HK-2 (cell line): ENCODE data around the gene PLEKHG7.
A peak's percentile ranks its signal among the peaks of the same experiment; 100 is the strongest.
"Not testable (repeated sequence)": the region's sequence is repeated elsewhere in the genome, so short reads cannot be mapped to it uniquely, and the experiment has no call there.

Experiments used
- DNase-seq: peaks from one replicate; pipeline ENCODE4 v3.0.0-alpha.2; 2018; ENCODE audit not compliant: unreplicated experiment

The PLEKHG7 gene

DNA sequence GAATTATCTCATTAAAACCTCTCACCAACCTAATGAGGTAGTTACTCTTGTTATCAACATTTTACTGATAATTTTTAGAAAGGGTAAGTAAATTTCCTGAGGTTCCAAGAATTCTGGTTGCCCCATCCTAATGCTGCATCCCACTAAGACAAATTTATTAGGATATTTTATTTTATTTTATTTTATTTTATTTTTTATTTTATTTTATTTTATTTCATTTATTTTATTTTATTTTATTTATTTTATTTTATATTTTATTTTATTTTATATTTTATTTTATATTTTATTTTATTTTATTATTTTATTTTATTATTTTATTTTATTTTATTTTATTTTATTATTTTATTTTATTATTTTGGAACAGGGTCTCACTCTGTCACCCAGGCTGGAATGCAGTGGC is 46.9 kb downstream of the PLEKHG7 start:
- not testable (repeated sequence) for DNase-seq

DNA sequence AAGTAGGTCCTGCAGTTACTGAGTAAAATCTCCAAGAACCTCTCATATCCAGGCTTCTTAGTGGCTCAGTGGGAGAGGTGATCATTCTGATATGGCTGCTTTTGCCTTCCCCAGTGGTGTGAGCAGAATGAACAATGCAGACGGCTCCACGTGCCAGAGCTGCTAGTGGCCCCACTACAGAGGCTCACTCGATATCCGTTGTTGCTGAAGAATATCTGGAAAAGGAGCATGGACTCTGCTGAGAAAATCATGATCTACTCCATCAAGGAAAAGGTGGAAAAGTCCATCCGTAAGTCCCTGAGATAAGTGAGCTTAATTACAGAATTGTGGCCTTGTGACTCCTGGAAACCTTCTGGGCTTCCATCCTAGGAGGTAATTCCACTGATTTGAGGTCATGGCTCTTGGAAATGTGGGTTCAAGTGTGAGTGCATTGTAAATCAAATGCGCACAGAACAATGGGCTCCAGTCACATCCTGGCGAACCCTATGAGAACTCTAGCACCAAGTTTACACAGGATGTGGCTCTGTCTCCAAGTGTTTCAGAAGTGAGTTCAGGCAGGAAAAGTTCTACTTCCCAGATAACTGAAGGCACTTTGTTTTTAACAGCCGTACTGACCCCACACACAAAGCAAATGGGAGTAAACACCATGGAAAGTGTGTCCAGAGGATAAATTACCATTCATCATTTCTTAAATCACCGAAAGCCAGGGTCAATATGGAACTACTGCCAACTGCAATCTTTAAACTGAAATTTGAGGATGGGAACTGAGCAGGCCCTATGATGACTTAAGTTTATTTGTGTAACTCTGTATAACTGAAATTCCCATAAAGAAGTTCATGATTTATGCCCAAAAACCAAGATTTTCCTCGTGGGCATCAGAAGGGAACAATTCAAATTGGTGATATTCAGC is 51.4 kb downstream of the PLEKHG7 start:
- no peak for DNase-seq

DNA sequence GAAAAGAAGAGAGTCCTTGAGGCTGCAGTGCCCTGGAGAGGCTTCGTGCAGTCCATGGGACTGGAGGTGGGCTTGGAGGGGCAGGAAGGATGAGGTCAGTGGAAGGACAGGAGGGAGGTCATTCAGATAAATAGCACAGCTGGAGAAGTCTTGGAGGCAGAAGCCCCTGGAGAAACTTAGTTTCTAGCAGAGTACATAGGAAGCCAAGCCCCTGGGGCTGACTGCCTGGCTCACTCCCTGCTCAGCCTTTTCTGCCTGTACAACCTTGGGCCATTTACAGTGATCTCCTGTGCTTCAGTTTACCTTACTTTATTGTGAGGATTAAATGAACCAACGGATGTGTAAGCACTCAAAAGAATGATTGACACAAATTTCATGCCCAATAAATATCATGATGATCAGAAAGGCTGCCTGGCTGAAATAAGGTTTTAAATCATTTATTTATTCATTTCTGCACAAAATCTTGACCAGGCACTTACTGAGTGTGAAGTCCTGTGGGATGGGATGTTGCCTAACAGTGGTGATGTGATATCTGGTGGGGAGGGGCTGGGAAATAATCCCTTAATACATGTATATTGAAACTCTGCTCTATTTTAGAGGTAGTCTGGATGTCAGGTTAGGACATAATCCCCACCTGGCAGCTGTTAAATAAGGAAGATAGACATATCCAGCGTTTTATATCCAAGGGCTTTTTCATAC is 54.3 kb downstream of the PLEKHG7 start:
- DNase-seq: no peak

DNA sequence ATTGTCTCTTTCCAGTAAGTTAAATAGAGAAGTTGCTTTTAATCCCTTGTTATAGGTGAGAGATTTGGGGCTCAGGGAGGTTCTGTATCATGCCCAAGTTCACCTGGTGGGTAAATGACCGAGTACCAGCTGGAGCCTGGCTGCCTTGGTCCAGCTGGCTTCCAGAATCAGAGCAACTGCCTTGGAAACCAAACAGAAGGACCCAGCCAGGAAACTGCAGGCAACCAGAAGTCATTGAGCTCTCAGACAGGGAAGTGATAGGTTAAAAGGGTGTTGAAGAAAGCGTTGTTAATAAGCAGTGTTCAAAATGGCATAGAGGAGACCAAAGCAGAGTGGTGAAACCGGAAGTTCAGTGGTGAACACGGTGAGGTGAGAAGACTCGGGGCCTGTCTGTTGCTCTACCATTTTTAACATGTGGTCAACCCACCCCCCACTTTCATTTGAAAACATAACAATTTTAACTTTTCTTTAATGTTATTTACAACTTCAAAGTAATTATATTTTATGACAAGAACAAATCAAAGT is 54.9 kb downstream of the PLEKHG7 start:
- DNase-seq: no peak

DNA sequence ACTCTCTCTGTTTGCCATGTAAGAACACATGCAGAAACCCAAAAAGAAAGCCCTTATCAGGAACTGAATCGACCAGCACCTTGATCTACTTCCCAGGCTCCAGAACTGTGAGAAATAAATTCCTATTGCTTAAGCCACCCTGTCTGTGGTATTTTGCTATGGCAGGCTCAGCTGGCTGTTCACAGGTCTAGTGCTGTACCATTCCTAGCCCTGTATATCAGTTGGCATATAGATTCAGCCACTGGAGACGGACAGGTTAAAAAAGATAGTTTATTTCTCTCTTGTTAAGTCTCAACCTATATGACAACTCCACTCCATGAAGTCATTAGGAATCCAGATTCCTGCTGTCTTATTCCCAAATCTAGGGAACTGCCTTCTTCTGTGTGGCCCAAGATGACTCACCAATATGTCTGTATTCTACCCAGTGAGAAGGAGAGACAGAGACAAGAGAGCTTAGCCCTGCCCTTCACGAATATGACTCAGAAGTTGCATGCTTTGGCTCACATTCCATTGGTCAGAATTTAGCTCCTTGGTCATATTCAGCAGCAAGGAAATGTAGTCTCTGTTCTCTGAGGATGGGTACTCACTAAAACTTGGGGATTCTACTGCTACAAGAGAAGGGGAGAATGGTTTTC is 57.0 kb downstream of the PLEKHG7 start:
- peak; percentile 42 for DNase-seq

DNA sequence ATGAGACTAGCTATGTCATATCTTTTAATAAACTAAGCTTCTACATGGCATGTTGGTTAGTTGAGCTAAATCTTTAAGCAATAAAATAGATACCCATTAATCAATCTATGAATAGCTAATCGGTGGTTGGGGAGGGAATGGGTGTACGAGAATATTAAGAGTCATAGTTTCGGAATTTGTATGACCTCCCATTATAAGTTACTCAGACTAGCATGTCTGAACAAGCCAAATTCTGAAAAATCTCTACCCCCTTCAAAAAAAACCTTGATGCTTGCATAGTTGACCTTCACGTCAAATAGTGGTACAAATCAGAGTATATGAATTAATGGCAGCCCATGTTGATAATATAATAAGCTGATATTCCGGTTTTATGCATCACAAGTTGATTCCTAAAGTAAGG is 60.0 kb downstream of the PLEKHG7 start:
- DNase-seq: no peak

DNA sequence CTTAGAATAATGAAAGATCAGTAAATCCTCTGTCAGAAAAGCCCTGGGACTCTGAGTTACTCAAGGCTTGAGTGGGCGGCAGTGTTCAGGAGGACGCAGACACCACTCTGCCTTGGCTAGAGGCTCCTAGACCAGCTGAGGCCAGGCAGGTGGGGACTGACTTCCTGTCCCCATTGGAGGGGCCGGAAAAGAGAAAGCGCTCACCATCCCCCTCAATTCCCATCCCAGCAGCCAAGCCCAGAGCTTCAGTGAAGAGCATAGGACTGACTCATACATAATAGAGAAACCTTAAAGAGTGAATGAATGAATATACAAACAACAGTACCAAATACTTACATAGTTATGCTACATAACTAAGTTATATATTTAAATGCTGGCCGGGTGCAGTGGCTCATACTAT is 62.0 kb downstream of the PLEKHG7 start:
- DNase-seq: no peak

DNA sequence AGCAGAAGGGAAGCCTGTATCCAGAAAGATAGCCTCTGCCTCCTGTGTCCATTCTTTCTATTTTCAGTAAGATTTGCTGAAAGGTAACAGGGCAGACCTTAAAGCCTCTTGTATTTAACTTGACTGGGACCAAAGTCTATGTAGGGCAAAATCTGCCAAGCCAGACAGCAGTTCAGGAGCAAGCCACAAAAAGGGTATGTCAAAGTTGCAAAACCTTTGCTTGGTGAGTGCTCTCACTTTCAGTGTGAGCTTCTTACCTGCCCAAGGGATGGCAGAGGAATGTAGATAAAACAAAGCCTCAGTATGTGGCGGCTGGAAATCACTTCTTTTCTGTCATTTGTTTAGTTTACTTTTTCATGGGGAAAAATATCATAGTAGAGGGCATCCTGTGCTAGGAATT is 63.1 kb downstream of the PLEKHG7 start:
- no peak for DNase-seq

DNA sequence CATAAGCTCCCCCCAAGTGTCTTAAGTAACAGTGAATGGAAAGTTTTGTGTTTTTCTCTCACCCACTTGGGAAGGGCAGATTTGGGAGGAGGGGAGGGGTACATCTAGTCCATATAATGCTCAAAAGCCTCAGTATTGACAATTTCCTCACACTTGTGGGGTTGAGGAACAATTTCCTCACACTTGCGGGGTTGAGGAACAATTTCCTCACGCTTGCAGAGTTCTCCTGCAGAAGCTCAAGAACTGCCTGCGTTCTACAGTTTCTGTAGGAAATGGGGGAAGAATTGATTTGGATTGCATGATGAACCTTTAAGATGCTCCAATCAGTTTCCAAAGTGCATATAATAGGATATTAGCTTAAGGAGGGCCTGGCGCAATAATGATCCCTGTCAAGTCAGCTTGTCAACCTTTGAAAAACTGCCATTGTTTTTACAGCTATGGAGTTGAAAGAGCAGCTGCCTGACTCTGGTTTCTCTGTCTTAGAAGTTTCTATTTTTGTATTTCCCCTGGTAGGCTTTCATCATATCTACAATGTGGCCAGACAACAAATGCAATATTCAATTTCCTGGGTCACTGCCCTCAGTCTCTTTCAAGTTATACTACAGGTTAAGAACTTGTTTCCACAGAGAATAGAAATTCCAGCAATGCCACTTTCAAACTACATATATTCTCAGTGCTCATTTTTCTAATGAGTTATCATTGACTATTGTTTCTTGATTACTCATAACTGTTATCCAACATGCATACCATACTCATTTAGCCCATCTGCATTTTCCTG is 66.5 kb downstream of the PLEKHG7 start:
- DNase-seq: no peak

DNA sequence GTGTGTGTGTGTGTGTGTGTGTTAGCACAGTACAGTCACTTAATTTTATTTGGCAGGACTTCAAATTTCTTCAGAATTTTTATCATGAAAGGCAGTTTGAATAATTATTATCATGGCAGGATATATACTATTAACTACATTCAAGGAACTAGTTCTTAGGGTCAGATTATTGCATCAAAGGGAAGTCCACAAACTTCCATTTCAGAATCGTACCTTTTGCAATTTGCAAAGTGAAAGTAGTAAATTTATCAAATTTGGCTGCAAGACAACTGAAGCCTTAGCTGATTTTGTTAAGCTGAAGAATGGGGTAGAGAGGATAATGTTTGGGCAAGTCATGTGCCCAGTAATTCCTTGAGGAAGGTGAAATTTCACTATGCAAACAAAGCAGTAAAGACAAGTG is 68.2 kb downstream of the PLEKHG7 start:
- no peak for DNase-seq

DNA sequence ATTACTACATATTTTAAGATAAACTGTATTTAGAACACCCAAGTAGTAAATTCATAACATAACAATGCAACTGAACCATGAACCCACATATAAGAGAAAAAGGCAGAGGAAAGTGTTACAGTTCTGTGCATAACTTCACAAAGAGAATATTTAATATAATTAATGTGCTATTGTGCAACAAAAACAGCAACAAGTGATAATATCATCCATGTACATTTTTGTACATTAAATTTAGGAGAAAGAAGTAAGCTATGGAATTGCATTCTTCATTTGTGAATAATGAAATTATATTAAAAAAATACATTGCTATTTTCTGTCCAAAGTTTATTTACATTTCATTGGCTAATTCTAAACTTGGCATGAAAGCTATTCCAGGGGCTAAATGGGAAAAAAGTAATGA is 72.6 kb downstream of the PLEKHG7 start:
- DNase-seq: no peak

DNA sequence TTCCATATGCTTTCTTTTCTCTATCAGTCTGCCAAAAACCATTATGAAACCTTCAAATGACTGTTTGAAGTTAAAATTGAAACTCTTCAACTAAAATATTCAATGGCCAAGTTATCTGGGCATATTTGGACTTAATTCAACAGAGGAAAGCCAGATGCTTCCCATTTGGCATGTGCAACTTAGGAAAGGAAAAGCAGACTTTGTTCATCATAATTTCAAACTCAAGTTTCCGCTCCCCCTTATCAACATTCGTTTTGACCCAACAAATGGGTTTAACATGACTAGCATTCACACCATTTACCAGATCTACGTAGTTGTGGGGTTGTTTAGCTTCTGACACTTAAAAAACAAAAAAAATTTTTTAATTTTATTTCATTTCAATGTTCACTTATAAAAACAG is 75.7 kb downstream of the PLEKHG7 start:
- DNase-seq: no peak

DNA sequence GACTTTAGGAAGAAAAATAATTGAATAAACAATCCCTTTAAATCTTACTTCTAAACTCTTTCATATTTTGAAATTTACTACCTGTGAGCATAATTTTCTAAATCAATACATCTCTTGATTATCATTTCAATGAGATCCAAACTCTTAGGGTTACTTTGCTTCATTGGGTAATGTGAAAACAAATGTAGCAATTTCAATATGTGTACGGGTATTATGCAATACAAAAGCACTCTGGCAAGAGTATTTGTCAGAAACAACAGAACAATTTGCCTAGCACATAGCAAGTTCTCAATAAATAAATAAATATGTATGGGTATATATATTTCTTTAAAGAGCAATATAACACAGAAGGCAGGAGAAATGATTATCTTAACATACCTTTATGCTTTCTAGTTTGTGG is 77.1 kb downstream of the PLEKHG7 start:
- DNase-seq: no peak

DNA sequence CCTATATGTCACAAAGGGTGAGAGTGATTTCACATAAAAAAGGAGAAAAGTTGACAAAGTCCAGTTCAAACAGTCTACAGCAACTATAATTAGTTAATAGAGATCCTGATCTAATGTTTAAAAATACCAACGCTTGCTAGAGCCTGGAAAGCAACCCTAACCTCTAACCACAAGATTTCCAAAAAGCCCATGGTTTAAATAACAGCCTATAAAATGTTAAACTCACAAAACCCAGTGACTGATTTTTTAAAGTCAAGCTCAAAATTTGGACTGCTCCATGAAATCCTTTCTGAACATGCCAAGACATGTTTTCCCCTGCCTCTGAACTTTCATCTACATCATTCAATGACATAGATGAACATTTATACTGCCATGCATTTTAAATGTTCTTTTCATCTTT is 81.6 kb downstream of the PLEKHG7 start:
- DNase-seq: no peak

DNA sequence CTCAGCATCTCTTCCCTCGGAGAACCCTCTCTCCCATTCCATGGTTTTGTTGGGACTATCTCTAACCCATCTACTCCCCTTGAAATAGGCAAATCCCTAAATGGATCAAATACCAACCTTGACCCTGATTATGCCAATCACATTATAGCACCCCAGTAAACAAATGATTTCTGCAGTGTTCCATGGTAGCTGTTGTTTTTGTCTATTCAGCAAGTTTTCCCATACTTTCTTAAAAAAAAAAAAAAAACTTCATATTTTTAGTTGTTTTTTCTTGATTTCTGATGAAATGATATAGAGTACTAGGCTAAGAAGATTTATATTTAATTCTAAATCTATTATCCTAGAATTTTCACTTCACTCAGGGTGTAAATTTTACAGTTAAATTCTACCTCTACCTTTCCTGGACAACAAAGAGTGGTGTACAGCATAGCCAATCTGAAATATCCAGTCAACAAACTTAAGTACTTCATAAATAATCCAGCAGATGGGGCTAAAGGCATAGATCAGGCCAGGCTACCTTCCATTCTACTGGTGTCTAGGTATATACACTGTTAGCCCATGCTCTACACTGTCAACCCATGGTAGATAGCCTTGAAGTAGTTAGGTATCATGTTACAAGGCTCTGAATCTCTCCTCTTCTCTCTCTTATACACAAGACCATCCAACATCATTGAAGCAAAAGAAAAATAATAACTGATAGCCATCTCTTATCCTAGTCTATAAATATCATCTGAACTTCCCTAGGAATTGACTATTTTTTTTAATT is 82.2 kb downstream of the PLEKHG7 start:
- DNase-seq: peak; percentile 13

DNA sequence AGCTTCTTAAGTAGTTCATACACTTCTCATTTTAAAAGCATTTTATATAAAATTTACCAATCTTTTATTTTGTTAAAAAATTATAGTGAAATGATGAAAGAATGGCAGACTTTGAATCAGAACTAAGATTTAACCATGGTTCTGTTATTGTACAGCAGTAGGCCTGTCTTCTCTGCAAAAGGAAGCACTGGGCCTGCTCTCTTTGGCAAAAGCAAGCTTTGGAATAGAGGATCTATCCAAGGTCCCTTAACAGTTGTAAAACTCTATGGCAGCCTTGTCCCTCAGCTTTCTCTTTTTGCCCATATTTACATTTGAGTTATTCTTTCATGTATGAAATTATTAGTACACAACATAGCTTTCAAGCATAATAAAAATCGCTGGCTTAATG is 82.8 kb downstream of the PLEKHG7 start:
- no peak for DNase-seq

DNA sequence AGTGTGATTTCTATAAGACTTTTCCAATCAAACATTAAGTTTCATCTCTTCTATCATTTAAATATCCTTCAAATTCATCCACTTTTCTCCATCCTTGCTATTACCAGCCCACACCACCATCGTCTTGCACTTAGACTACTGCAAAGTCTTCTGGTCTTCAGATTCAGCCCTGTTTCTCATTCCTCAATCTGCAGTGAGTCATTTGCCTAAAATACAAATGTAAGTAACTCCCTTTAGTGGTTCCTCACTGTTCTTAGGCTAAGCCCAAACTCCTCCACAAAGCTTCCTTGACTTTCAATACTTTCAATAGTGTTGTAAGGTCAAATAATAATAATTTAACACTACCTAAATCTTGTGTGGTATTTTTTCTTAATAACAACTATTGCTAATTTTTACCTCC is 83.3 kb downstream of the PLEKHG7 start:
- DNase-seq: no peak

DNA sequence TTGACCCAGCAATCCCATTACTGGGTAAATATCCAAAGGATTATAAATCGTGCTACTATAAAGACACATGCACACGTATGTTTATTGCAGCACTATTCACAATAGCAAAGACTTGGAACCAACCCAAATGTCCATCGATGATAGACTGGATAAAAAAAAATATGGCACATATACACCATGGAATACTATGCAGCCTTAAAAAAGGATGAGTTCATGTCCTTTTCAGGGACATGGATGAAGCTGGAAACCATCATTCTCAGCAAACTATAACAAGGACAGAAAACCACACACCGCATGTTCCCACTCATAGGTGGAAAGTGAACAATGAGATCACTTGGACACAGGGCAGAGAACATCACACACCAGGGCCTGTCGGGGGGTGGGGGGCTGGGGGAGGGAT is 91.6 kb downstream of the PLEKHG7 start:
- DNase-seq: not testable (repeated sequence)

DNA sequence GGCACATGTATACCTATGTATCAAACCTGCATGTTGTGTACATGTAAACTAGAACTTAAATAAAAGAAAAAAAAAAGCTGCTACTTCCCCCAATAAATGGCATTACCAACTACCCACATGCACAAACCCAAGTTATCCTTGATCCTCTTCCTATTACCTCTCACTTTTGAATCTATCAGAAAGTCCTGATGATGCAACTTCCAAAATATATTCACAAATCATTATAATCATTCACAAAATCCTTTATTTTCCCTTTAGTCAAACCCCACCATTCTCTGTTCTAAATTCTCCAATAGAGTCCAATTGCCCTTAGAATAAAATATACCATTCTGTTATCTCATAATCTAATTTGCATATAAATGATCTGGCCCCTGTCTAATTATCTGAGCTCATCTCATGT is 92.0 kb downstream of the PLEKHG7 start:
- no peak for DNase-seq

DNA sequence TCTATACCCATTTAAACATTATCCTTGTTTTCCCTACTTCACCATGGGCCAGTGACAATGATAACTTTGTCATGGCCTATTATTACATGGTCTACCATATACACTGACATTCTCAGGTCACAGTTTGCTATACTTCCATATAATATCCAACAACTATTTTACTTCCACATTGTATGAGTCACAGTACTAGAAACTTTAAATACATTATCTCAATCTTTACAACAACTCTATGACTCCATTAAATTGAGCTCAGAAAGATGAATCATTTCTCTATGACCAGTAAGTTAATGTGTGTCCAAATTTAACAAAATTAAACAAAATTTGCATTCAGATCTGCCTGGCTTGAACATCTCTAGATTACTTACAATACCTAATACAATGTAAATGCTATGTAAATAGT is 93.9 kb downstream of the PLEKHG7 start:
- no peak for DNase-seq

DNA sequence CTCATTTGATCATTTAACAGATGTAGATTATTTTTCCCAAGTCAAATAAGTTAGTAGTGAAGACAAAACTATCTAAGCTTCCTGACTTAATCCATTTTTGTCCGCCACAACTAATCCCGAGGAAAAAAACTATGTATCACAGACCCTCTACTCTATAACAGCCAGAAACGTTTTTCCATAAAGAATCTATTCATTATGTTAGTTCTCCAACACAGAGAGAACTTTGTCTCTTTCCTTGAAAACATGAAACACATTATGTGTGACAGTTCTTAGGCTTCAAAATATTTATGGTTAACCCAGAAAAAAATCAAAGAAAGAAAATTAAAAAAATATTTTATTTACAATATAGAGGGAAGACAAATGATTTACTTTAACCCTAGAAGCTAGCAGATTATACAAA is 100.1 kb downstream of the PLEKHG7 start:
- DNase-seq: no peak
